CMK (cell line): ENCODE measurements around the gene LIPC.

Experiments
- DNase-seq: peaks from one replicate; pipeline ENCODE4 v3.0.0-alpha.2; 2010; ENCODE audit warnings: low read depth

LIPC gene

GRCh38 chr15:58517682-58518525 is 86.1 kb downstream of the LIPC start:
- DNase-seq, result no peak

- DNase-seq, result no peak
These were observed 86.8 kb downstream of the LIPC start for GRCh38 chr15:58518626-58519025.

GRCh38 chr15:58519516-58519915 is 87.7 kb downstream of the LIPC start:
- DNase-seq, result no peak

- no peak for DNase-seq
These were observed 88.7 kb downstream of the LIPC start for GRCh38 chr15:58520464-58520863.

- no peak for DNase-seq
These were observed 89.1 kb downstream of the LIPC start for GRCh38 chr15:58520936-58521292.

GRCh38 chr15:58521293-58521991 is 89.7 kb downstream of the LIPC start:
- peak; percentile 86 for DNase-seq

GRCh38 chr15:58522391-58522790 is 90.6 kb downstream of the LIPC start:
- DNase-seq, result no peak

GRCh38 chr15:58522865-58523264 is 91.1 kb downstream of the LIPC start:
- no peak for DNase-seq

GRCh38 chr15:58523634-58524033 is 91.8 kb downstream of the LIPC start:
- DNase-seq, result no peak

- no peak for DNase-seq
These were observed 92.5 kb downstream of the LIPC start for GRCh38 chr15:58524247-58524646.

- DNase-seq, result no peak
These were observed 94.2 kb downstream of the LIPC start for GRCh38 chr15:58525991-58526421.

- DNase-seq, result no peak
These were observed 94.9 kb downstream of the LIPC start for GRCh38 chr15:58526647-58527192.

GRCh38 chr15:58527573-58528187 is 95.9 kb downstream of the LIPC start:
- DNase-seq, result no peak

GRCh38 chr15:58528188-58528870 is 96.5 kb downstream of the LIPC start:
- no peak for DNase-seq

- DNase-seq, result no peak
These were observed 97.2 kb downstream of the LIPC start for GRCh38 chr15:58529041-58529440.

- no peak for DNase-seq
These were observed 98.3 kb downstream of the LIPC start for GRCh38 chr15:58530056-58530590.

- no peak for DNase-seq
These were observed 100.3 kb downstream of the LIPC start for GRCh38 chr15:58532126-58532525.

- DNase-seq, result no peak
These were observed 102.8 kb downstream of the LIPC start for GRCh38 chr15:58534556-58534955.

GRCh38 chr15:58535337-58535736 is 103.5 kb downstream of the LIPC start:
- no peak for DNase-seq

GRCh38 chr15:58535894-58536293 is 104.1 kb downstream of the LIPC start:
- DNase-seq, result no peak

GRCh38 chr15:58536414-58536813 is 104.6 kb downstream of the LIPC start:
- DNase-seq, result no peak

- no peak for DNase-seq
These were observed 105.2 kb downstream of the LIPC start for GRCh38 chr15:58537033-58537432.
